Rectal smooth muscle tissue (tissue), 1 donor: ENCODE data around the gene PDE4D.

Experiments
- H3K27ac ChIP-seq: one replicate; pipeline ENCODE4 v1.7.0; 2013; ENCODE audit warnings: low read depth, low read length, inconsistent platforms
- H3K27me3 ChIP-seq: one replicate; pipeline ENCODE4 v1.7.0; 2013; ENCODE audit warnings: low read length; ENCODE audit not compliant: control insufficient read depth, insufficient read depth
- H3K36me3 ChIP-seq: one replicate; pipeline ENCODE4 v1.7.0; 2013; ENCODE audit warnings: low read length; ENCODE audit not compliant: control insufficient read depth, insufficient read depth
- H3K4me1 ChIP-seq: one replicate; pipeline ENCODE4 v1.7.0; 2013; ENCODE audit warnings: low read length; ENCODE audit not compliant: control insufficient read depth, insufficient read depth
- H3K4me3 ChIP-seq: one replicate; pipeline ENCODE4 v1.7.0; 2013; ENCODE audit warnings: low read length
- H3K9ac ChIP-seq: one replicate; pipeline ENCODE4 v1.7.0; 2013; ENCODE audit warnings: low read length

Gene PDE4D

DNA sequence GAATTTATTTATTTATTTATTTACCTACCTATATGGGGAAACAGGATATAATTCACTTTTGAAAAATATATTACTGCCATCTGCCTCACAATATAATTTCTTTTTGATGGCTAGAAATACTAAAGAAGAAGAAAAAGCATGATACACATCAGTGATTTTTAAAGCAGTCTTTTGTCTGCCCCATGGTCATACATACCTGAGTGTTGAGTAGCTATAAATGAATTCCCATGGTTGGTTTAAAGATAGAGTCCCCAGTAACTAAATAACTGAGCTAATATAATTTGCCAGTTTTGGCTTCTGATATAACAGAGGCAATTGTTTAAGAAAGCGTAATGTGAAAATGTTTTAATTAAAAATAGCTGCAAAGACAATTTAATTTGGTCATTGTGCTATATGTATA lies 447.8 kb downstream of the PDE4D start:
- Histone ChIP-seq H3K9ac (no peak overlapping the region), H3K4me1 (no peaks in the 10 kb centered on the region), H3K36me3 (no peaks in the 10 kb centered on the region), H3K27ac (no peak overlapping the region), H3K4me3 (no peak overlapping the region), H3K27me3 (no peaks in the 10 kb centered on the region)

DNA sequence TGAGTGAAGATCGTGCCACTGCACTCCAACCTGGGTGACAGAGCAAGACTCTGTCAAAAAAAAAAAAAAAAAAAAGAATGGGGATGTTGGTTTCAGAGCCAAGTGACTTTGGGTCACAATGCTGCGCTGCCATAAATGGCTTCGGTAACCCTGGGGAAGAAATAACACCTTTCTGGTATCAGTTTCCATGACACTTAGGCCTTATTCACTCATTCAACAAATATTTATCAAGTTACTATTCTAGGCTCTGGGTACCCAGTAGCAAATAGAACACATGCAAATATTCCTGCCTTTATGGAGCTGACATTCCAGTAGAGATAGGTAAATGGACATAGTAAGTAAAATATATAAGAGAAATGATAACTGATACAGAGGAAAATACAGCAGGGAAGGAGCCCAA lies 454.2 kb downstream of the PDE4D start:
- no peak overlapping the region for H3K9ac ChIP-seq
- H3K4me1 ChIP-seq, result no peaks in the 10 kb centered on the region
- H3K4me3 ChIP-seq, result no peak overlapping the region
- no peaks in the 10 kb centered on the region for H3K27me3 ChIP-seq
- H3K36me3 ChIP-seq, result no peaks in the 10 kb centered on the region
- no peak overlapping the region for H3K27ac ChIP-seq

GRCh38 chr5:59437176-59437575 lies 456.4 kb downstream of the PDE4D start:
- no peaks in the 10 kb centered on the region for H3K4me1 ChIP-seq
- no peak overlapping the region for H3K4me3 ChIP-seq
- no peak overlapping the region for H3K9ac ChIP-seq
- H3K27me3 ChIP-seq, result no peaks in the 10 kb centered on the region
- no peak overlapping the region for H3K27ac ChIP-seq
- H3K36me3 ChIP-seq, result no peaks in the 10 kb centered on the region

- Histone ChIP-seq H3K36me3 (no peaks in the 10 kb centered on the region), H3K9ac (no peak overlapping the region), H3K27ac (no peak overlapping the region), H3K4me3 (no peak overlapping the region), H3K4me1 (no peaks in the 10 kb centered on the region), H3K27me3 (no peaks in the 10 kb centered on the region)
Measured at GRCh38 chr5:59436364-59437148, 457.0 kb downstream of the PDE4D start.

- Histone ChIP-seq H3K4me3 (no peak overlapping the region), H3K4me1 (no peaks in the 10 kb centered on the region), H3K9ac (no peak overlapping the region), H3K27me3 (no peaks in the 10 kb centered on the region), H3K36me3 (no peaks in the 10 kb centered on the region), H3K27ac (no peak overlapping the region)
Measured at GRCh38 chr5:59433174-59433573, 460.4 kb downstream of the PDE4D start.

GRCh38 chr5:59430066-59430685 lies 463.4 kb downstream of the PDE4D start:
- H3K27me3 ChIP-seq, result no peaks in the 10 kb centered on the region
- H3K4me3 ChIP-seq, result no peak overlapping the region
- no peaks in the 10 kb centered on the region for H3K4me1 ChIP-seq
- H3K9ac ChIP-seq, result no peak overlapping the region
- H3K36me3 ChIP-seq, result no peaks in the 10 kb centered on the region
- no peak overlapping the region for H3K27ac ChIP-seq

DNA sequence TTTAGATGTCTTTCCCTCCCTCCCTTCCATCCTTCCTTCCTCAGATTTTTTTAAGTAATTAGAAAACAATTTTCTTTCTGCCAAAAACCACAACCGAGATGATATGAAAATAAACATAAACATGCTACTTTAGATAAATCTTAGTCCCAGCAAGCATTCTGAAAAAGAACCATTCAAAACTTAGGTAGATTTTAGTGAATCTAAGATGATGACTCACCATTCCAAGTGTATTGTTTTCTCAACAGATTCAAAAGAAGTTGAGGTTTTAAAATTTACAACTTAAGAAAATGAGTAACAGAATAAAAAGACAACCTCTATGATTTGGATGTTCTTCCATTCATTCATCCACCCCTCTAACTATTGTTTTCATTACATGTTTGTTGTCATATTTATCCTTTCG lies 465.1 kb downstream of the PDE4D start:
- Histone ChIP-seq H3K36me3 (no peaks in the 10 kb centered on the region), H3K27ac (no peak overlapping the region), H3K9ac (no peak overlapping the region), H3K4me1 (no peaks in the 10 kb centered on the region), H3K27me3 (no peaks in the 10 kb centered on the region), H3K4me3 (no peak overlapping the region)

- no peak overlapping the region for H3K9ac ChIP-seq
- H3K36me3 ChIP-seq, result no peaks in the 10 kb centered on the region
- no peak overlapping the region for H3K4me3 ChIP-seq
- H3K4me1 ChIP-seq, result peaks cover 4% of the 10 kb centered on the region
- no peak overlapping the region for H3K27ac ChIP-seq
- H3K27me3 ChIP-seq, result no peaks in the 10 kb centered on the region
Measured at GRCh38 chr5:59424515-59424914, 469.0 kb downstream of the PDE4D start.

DNA sequence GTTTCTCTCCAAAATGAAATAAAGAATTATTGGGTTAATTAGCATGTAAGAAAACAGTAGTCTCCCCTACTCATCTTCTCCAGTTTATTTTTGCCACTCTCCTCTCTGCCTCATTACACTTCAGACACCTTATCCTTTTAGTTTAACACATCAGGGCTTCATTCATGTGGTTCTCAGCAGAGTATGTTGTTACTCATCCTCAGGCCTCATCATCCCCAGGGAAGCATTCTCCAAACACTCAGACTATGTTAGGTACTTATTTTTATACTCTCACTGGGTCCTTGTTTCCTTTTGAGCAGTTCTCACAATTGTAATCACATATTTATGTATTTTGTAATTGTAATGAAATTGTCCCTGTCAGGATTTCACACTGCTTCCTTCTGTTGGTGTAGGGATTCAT lies 470.5 kb downstream of the PDE4D start:
- H3K4me3 ChIP-seq, result no peak overlapping the region
- H3K9ac ChIP-seq, result no peak overlapping the region
- H3K4me1 ChIP-seq, result peaks cover 4% of the 10 kb centered on the region
- no peaks in the 10 kb centered on the region for H3K27me3 ChIP-seq
- H3K27ac ChIP-seq, result no peak overlapping the region
- no peaks in the 10 kb centered on the region for H3K36me3 ChIP-seq

GRCh38 chr5:59421986-59422941 lies 471.3 kb downstream of the PDE4D start:
- Histone ChIP-seq H3K9ac (no peak overlapping the region), H3K36me3 (no peaks in the 10 kb centered on the region), H3K4me3 (no peak overlapping the region), H3K27me3 (no peaks in the 10 kb centered on the region), H3K27ac (no peak overlapping the region), H3K4me1 (peaks cover 4% of the 10 kb centered on the region)

GRCh38 chr5:59420596-59420995 lies 472.9 kb downstream of the PDE4D start:
- Histone ChIP-seq H3K4me3 (no peak overlapping the region), H3K4me1 (peaks cover 4% of the 10 kb centered on the region), H3K9ac (no peak overlapping the region), H3K36me3 (no peaks in the 10 kb centered on the region), H3K27me3 (no peaks in the 10 kb centered on the region), H3K27ac (no peak overlapping the region)

- Histone ChIP-seq H3K4me1 (peaks cover 4% of the 10 kb centered on the region), H3K27me3 (no peaks in the 10 kb centered on the region), H3K9ac (no peak overlapping the region), H3K27ac (no peak overlapping the region), H3K36me3 (no peaks in the 10 kb centered on the region), H3K4me3 (no peak overlapping the region)
Measured at GRCh38 chr5:59418808-59419207, 474.7 kb downstream of the PDE4D start.
